Stomach (tissue), 9 donors: ENCODE results near the gene EGFLAM. TPM values are rescaled to one million over a fixed set of nuclear protein-coding genes. Genes with fewer than 3 reads are reported as not detected.
A peak's percentile ranks its signal among the peaks of the same experiment; 100 is the strongest.

ENCODE experiments used
- DNase-seq, 2 donors: peaks; one replicate each; pipeline versions ENCODE4 v3.0.0 to v3.0.0-alpha.2; 2013 to 2019
- H3K27ac ChIP-seq, 5 donors: fragments of 200-600 bp in 4 of 5; sonication (generic) in 4 of 5; one replicate each; pipeline ENCODE4 v1.5.1; 2013 to 2019; ENCODE audit warnings: mild to moderate bottlenecking in 1 of 5, moderate library complexity in 1 of 5
- H3K27me3 ChIP-seq, 3 donors: fragments of 200-600 bp; sonication (generic); one replicate each; pipeline ENCODE4 v1.5.1; 2017 to 2019; ENCODE audit warnings: mixed run types in 1 of 3
- H3K36me3 ChIP-seq, 4 donors: fragments of 200-600 bp; sonication (generic); 1 replicate in 3 of 4; 2 replicates in 1 of 4; pipeline ENCODE4 v1.5.1; 2016 to 2019
- H3K4me1 ChIP-seq, 4 donors: fragments of 200-600 bp; sonication (generic); one replicate each; pipeline ENCODE4 v1.5.1; 2016 to 2019
- H3K4me3 ChIP-seq, 4 donors: fragments of 200-600 bp; sonication (generic) in 3 of 4; one replicate each; pipeline ENCODE4 v1.5.1; 2016 to 2019; ENCODE audit warnings: mild to moderate bottlenecking in 1 of 4
- H3K9me3 ChIP-seq, 4 donors: fragments of 200-600 bp; sonication (generic); one replicate each; pipeline ENCODE4 v1.5.1; 2016 to 2019
- CTCF ChIP-seq, 7 experiments: fragments of 450-650 bp in 4 of 7; fragments of 200-600 bp in 3 of 7; sonication (generic) in 3 of 7; IDR thresholded peaks; one replicate each; pipeline ENCODE4 v1.5.1; 2016 to 2019; ENCODE audit warnings: antibody characterized with exemption in 7 of 7, control low read depth in 2 of 7, mild to moderate bottlenecking in 1 of 7
- EP300 ChIP-seq: sonication (generic); formaldehyde crosslinking; IDR thresholded peaks from one replicate; pipeline ENCODE4 v1.6.1; 2017; ENCODE audit warnings: antibody characterized with exemption
- POLR2A ChIP-seq, 4 donors: fragments of 450-650 bp; IDR thresholded peaks; one replicate each; pipeline ENCODE4 v1.6.1; 2016; ENCODE audit warnings: antibody characterized with exemption in 4 of 4, control low read depth in 2 of 4, mild to moderate bottlenecking in 1 of 4, moderate library complexity in 1 of 4
- POLR2AphosphoS5 ChIP-seq, 3 donors: sonication (generic); formaldehyde crosslinking; IDR thresholded peaks; one replicate each; pipeline ENCODE4 v1.6.1; 2016; ENCODE audit warnings: antibody characterized with exemption in 3 of 3
- WGBS, 5 donors: extraction: QIAGEN DNeasy Blood & Tissue Kit in 3 of 5; methylation state at CpG; one replicate each; pipeline versions ENCODE4 v1.1.5 to v1.1.7; 2013 to 2018; 5-methylcytosine and 5-hydroxymethylcytosine counted together
- intact Hi-C: fragments of 100-400 bp; cut with DNase I; formaldehyde crosslinking; loops from one replicate; pipeline ENCODE4 v1.15.1; 2023; ENCODE audit warnings: low total_unique reads
- polyA plus RNA-seq, 3 donors: library from polyadenylated mRNA; stranded (reverse); fragments of 200-250 nt; gene quantifications; one replicate each; pipeline ENCODE4 v1.2.3, GENCODE V29; 2013
- total RNA-seq, 5 donors: library from RNA; depleted of rRNA; stranded (reverse); fragments of >200 nt; gene quantifications; one replicate each; pipeline versions ENCODE4 v1.1.0 to v1.2.3, GENCODE V29; 2014 to 2016
- donor health status: healthy with polysubstance abuse.
- donor health status: Bipolar disorder and iron deficiency.
- donor health status: healthy.

The EGFLAM gene
- total and polyA plus RNA-seq, 8 donors: 0.61 to 5.9 (median 1.4) TPM; not detected in 3

DNA sequence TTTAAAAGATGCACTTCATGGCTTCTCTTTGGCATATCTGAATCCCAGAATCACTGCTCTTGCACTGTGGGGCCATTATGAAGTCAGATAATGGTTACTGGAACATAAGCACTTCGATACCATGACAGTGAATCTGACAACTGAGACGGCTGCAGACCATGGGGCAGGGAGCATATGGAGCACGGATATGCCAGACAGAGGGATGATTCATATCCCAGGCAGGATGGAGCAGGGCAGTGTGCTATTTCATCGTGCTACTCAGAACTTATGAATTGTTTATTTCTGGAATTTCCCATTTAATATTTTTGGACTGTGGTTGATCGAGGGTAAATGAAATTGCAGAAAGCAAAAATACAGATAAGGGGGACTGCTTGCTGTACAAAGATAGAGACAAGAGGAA is 145.0 kb downstream of the EGFLAM start:
- Histone ChIP-seq H3K27ac (no peak overlapping the region), H3K9me3 (no peaks in the 10 kb centered on the region), H3K4me3 (no peak overlapping the region), H3K4me1 (no peaks in the 10 kb centered on the region), H3K36me3 (no peaks in the 10 kb centered on the region), H3K27me3 (peaks cover 0 to 12% (median 0%) of the 10 kb centered on the region in 3 donors)
- no peak for DNase-seq
- intact Hi-C loops: no loop called here
- TF ChIP-seq POLR2A (IDR thresholded peaks at IDR 0.05): no peak
- no peak for TF ChIP-seq EP300
- no peak for TF ChIP-seq CTCF (IDR thresholded peaks at IDR 0.05)
- no peak for TF ChIP-seq POLR2AphosphoS5 (IDR thresholded peaks at IDR 0.05)
- WGBS, 5 donors: 60 to 73% (median 68%) methylated on average over 5 of the region's 5 CpGs

DNA sequence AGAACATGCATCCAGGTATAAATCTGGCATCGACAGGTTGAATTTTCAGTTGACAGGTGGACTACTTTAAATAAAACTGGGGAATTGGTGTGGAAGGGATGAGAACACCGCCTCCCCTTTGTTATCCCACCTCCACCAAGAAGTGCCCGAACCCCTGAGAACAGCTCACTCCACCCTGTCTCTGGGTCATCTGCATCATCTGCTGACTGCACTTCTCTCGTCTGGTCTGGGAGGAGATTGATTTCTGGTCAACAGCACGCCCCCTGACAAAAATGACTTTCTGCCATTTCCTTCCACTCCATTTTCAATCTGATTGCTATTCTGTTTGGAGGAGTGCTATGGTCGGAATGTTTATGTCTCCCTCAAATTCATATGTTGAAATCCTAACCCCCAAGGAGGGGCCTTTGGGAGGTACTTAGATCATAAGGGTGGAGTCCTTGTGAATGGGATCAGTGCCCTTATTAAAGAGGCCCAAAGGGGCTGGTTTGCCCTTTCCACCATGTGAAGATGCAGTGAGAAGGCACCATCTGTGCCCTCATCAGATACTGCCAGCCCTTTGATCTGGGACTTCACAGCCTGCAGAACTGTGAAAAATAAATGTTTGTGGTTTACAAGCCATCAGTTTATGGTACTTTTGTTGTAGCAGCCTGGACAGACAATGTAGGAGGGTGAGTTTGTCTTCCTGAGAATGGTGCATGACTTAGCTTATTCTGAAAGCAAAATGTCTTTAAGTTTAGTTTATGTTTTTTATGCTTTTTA is 145.7 kb downstream of the EGFLAM start:
- Histone ChIP-seq H3K27ac (no peak overlapping the region), H3K4me1 (no peaks in the 10 kb centered on the region), H3K36me3 (no peaks in the 10 kb centered on the region), H3K4me3 (no peak overlapping the region), H3K27me3 (peaks cover 0 to 12% (median 0%) of the 10 kb centered on the region in 3 donors), H3K9me3 (no peaks in the 10 kb centered on the region)
- DNase-seq: no peak
- 78 to 87% (median 80%) methylated on average over 6 of the region's 6 CpGs for WGBS, 5 donors
- TF ChIP-seq CTCF (IDR thresholded peaks at IDR 0.05) (no peak), EP300 (no peak), POLR2A (IDR thresholded peaks at IDR 0.05) (no peak), POLR2AphosphoS5 (IDR thresholded peaks at IDR 0.05) (no peak)
- intact Hi-C loops: no loop called here

DNA sequence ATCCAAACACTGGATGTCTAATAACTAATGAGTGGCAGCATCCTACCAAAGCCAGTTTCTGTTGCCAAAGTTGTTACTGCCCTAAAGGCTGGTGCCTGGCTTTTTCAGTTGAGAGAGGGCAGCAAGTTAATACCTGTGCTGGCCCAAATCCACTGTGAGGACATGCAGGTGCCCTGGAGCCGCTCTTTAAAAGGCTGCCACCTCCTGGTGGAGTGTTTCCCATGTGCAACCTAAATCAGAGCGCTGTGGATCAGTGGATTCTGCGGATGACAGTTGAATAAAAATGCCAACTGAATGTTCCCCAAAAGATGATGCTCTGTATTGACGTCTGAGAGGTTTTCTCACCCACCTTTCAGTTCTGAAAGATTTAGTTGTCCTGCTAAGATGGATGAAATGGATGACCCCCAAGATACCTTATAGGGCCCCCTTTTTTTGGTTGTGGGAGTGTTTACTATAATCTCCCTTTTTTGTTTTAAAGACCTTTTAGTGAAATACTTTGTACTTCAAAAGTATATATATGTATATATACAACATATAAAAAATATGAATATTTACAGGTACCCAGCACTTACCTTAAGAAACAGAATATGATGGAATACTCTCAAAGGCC is 146.4 kb downstream of the EGFLAM start:
- DNase-seq: peak; percentile 23 to 36
- Histone ChIP-seq H3K36me3 (no peaks in the 10 kb centered on the region), H3K4me3 (no peak overlapping the region), H3K4me1 (no peaks in the 10 kb centered on the region), H3K9me3 (no peaks in the 10 kb centered on the region), H3K27me3 (peaks cover 0 to 12% (median 0%) of the 10 kb centered on the region in 3 donors), H3K27ac (no peak overlapping the region)
- intact Hi-C loops: no loop called here
- TF ChIP-seq POLR2A (IDR thresholded peaks at IDR 0.05) (no peak), EP300 (no peak), POLR2AphosphoS5 (IDR thresholded peaks at IDR 0.05) (no peak), CTCF (IDR thresholded peaks at IDR 0.05) (peak in 1 of 7 experiments; percentile 22)
- 41 to 57% (median 46%) methylated on average over 4 of the region's 4 CpGs for WGBS, 5 donors

DNA sequence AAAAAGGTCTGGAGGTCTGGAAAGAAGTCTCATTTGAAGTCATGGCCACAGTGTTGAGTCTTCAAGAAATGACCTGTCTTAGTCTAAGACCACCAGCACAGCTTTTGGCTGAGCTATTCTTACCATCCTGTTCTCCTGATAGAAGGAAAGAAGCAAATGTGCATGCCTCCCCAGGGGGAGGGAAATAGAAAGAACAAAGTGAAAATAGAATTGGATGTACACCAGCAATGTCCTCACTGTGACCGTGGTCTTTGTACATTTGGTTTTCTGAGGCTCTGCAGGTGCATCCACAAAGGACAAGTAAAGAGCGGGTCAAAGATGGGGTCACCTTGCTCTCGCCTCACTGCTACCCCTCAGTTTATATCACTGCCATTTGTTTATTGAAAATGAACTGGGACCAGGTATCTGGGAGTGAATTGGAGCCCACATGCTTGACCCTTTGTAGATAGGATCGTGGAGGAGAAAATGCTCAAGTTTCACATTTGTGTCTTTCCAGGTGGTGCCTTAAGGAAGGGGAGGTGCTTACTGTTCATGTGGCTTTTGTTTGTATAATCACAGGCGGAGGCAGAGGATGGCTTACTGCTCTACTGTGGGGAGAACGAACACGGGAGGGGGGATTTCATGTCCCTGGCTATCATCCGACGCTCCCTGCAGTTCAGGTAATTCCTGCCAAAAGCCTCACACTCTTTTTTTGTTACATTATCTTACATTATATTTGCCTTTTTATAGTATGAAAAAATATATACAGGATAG is 150.3 kb downstream of the EGFLAM start:
- intact Hi-C loops: no loop called here
- DNase-seq: no peak
- no peak for TF ChIP-seq CTCF (IDR thresholded peaks at IDR 0.05)
- no peak for TF ChIP-seq POLR2A (IDR thresholded peaks at IDR 0.05)
- no peak for TF ChIP-seq POLR2AphosphoS5 (IDR thresholded peaks at IDR 0.05)
- no peak for TF ChIP-seq EP300
- no peak overlapping the region for H3K27ac ChIP-seq
- WGBS, 5 donors: 43 to 65% (median 47%) methylated on average over 9 of the region's 9 CpGs
- no peaks in the 10 kb centered on the region for H3K9me3 ChIP-seq
- H3K4me3 ChIP-seq: no peak overlapping the region
- peaks cover 0 to 2% (median 0%) of the 10 kb centered on the region in 4 donors for H3K4me1 ChIP-seq
- H3K36me3 ChIP-seq: no peaks in the 10 kb centered on the region
- peaks cover 0 to 8% (median 0%) of the 10 kb centered on the region in 3 donors for H3K27me3 ChIP-seq
